GM23338 (cell line): ENCODE measurements around the gene NTF3. TPM values are rescaled to one million over a fixed set of nuclear protein-coding genes. Genes with fewer than 3 reads are reported as not detected.

Source experiments
- EZH2phosphoT487 ChIP-seq: fragments of 200-600 bp; sonication (generic); IDR thresholded peaks from one replicate; pipeline ENCODE4 v1.8.1; 2018; ENCODE audit warnings: antibody characterized with exemption; ENCODE audit not compliant: unreplicated experiment
- JUNB ChIP-seq: IDR thresholded peaks from one replicate; pipeline ENCODE4 v1.6.1; 2016; ENCODE audit warnings: antibody characterized with exemption; ENCODE audit not compliant: unreplicated experiment
- polyA plus RNA-seq: library from polyadenylated mRNA; unstranded; fragments of >200 nt; fragmentation: Nextera tagmentation; extraction: Ambion mirVana; gene quantifications from 2 replicates; pipeline ENCODE4 v1.2.1, GENCODE V29; 2016
- total RNA-seq: library from RNA; depleted of rRNA; stranded (reverse); fragments of >200 nt; shearing (Covaris generic); gene quantifications from 2 replicates; pipeline ENCODE4 v1.2.3, GENCODE V29; 2014
- TF ChIP-seq, protein P1 (sequence below): fragments of 250-450 bp; sonication (Bioruptor Pico); IDR thresholded peaks from 2 replicates; pipeline ENCODE4 v1.5.0; 2020; ENCODE audit warnings: mild to moderate bottlenecking, moderate library complexity
- TF ChIP-seq, protein P2 (sequence below): IDR thresholded peaks from one replicate; pipeline ENCODE4 v1.6.1; 2018; ENCODE audit warnings: antibody characterized with exemption; ENCODE audit not compliant: unreplicated experiment
- TF ChIP-seq, protein P3 (sequence below), 2 experiments: fragments of 200-600 bp in 1 of 2; sonication (generic) in 1 of 2; conservative IDR thresholded peaks; 2 replicates each; pipeline versions ENCODE4 v1.5.1 to v1.6.1; 2016 to 2017; ENCODE audit warnings: antibody characterized with exemption in 2 of 2, low read depth in 2 of 2, mild to moderate bottlenecking in 2 of 2, moderate library complexity in 1 of 2

The NTF3 gene
- total and polyA plus RNA-seq, 2 experiments from 2014 or later = 1.2 TPM; not detected in 1

DNA sequence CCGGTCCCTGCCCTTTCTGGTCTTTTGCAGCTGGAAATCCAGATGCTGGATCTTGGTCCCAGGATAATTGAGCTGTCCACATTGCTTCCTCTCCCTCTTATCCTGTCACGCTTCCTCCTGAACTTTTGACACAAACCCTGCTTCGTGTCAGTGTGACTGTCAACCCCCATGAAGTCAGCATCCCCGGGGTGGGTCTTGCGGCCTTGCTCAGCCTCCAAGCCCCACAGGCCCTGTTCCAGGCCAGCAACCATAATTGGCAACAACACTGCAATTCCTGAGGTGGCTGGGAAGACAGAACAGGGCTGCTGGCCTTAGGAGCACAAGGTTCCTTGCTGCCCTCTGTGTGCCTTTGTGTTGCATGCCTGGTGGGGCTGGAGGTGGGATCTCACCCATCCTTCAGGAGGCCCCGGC lies 74.9 kb downstream of the NTF3 start (continued):
- TF ChIP-seq, protein P1, sequence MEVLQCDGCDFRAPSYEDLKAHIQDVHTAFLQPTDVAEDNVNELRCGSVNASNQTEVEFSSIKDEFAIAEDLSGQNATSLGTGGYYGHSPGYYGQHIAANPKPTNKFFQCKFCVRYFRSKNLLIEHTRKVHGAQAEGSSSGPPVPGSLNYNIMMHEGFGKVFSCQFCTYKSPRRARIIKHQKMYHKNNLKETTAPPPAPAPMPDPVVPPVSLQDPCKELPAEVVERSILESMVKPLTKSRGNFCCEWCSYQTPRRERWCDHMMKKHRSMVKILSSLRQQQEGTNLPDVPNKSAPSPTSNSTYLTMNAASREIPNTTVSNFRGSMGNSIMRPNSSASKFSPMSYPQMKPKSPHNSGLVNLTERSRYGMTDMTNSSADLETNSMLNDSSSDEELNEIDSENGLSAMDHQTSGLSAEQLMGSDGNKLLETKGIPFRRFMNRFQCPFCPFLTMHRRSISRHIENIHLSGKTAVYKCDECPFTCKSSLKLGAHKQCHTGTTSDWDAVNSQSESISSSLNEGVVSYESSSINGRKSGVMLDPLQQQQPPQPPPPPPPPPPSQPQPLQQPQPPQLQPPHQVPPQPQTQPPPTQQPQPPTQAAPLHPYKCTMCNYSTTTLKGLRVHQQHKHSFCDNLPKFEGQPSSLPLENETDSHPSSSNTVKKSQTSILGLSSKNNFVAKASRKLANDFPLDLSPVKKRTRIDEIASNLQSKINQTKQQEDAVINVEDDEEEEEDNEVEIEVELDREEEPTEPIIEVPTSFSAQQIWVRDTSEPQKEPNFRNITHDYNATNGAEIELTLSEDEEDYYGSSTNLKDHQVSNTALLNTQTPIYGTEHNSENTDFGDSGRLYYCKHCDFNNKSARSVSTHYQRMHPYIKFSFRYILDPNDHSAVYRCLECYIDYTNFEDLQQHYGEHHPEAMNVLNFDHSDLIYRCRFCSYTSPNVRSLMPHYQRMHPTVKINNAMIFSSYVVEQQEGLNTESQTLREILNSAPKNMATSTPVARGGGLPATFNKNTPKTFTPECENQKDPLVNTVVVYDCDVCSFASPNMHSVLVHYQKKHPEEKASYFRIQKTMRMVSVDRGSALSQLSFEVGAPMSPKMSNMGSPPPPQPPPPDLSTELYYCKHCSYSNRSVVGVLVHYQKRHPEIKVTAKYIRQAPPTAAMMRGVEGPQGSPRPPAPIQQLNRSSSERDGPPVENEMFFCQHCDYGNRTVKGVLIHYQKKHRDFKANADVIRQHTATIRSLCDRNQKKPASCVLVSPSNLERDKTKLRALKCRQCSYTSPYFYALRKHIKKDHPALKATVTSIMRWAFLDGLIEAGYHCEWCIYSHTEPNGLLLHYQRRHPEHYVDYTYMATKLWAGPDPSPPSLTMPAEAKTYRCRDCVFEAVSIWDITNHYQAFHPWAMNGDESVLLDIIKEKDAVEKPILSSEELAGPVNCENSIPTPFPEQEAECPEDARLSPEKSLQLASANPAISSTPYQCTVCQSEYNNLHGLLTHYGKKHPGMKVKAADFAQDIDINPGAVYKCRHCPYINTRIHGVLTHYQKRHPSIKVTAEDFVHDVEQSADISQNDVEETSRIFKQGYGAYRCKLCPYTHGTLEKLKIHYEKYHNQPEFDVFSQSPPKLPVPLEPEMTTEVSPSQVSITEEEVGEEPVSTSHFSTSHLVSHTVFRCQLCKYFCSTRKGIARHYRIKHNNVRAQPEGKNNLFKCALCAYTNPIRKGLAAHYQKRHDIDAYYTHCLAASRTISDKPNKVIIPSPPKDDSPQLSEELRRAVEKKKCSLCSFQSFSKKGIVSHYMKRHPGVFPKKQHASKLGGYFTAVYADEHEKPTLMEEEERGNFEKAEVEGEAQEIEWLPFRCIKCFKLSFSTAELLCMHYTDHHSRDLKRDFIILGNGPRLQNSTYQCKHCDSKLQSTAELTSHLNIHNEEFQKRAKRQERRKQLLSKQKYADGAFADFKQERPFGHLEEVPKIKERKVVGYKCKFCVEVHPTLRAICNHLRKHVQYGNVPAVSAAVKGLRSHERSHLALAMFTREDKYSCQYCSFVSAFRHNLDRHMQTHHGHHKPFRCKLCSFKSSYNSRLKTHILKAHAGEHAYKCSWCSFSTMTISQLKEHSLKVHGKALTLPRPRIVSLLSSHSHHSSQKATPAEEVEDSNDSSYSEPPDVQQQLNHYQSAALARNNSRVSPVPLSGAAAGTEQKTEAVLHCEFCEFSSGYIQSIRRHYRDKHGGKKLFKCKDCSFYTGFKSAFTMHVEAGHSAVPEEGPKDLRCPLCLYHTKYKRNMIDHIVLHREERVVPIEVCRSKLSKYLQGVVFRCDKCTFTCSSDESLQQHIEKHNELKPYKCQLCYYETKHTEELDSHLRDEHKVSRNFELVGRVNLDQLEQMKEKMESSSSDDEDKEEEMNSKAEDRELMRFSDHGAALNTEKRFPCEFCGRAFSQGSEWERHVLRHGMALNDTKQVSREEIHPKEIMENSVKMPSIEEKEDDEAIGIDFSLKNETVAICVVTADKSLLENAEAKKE (CRISPR knock-in tag) = no peak
- TF ChIP-seq, protein P2, sequence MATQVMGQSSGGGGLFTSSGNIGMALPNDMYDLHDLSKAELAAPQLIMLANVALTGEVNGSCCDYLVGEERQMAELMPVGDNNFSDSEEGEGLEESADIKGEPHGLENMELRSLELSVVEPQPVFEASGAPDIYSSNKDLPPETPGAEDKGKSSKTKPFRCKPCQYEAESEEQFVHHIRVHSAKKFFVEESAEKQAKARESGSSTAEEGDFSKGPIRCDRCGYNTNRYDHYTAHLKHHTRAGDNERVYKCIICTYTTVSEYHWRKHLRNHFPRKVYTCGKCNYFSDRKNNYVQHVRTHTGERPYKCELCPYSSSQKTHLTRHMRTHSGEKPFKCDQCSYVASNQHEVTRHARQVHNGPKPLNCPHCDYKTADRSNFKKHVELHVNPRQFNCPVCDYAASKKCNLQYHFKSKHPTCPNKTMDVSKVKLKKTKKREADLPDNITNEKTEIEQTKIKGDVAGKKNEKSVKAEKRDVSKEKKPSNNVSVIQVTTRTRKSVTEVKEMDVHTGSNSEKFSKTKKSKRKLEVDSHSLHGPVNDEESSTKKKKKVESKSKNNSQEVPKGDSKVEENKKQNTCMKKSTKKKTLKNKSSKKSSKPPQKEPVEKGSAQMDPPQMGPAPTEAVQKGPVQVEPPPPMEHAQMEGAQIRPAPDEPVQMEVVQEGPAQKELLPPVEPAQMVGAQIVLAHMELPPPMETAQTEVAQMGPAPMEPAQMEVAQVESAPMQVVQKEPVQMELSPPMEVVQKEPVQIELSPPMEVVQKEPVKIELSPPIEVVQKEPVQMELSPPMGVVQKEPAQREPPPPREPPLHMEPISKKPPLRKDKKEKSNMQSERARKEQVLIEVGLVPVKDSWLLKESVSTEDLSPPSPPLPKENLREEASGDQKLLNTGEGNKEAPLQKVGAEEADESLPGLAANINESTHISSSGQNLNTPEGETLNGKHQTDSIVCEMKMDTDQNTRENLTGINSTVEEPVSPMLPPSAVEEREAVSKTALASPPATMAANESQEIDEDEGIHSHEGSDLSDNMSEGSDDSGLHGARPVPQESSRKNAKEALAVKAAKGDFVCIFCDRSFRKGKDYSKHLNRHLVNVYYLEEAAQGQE = no peak
- TF ChIP-seq JUNB = no peak
- TF ChIP-seq, protein P3, sequence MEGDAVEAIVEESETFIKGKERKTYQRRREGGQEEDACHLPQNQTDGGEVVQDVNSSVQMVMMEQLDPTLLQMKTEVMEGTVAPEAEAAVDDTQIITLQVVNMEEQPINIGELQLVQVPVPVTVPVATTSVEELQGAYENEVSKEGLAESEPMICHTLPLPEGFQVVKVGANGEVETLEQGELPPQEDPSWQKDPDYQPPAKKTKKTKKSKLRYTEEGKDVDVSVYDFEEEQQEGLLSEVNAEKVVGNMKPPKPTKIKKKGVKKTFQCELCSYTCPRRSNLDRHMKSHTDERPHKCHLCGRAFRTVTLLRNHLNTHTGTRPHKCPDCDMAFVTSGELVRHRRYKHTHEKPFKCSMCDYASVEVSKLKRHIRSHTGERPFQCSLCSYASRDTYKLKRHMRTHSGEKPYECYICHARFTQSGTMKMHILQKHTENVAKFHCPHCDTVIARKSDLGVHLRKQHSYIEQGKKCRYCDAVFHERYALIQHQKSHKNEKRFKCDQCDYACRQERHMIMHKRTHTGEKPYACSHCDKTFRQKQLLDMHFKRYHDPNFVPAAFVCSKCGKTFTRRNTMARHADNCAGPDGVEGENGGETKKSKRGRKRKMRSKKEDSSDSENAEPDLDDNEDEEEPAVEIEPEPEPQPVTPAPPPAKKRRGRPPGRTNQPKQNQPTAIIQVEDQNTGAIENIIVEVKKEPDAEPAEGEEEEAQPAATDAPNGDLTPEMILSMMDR (conservative IDR thresholded peaks at IDR 0.05; ENCODE audit: low read depth in 2 of 2) = no peak
- TF ChIP-seq EZH2phosphoT487 = no peak
